ENCODE measurements around the gene MEIS3. TPM values are rescaled to one million over a fixed set of nuclear protein-coding genes. Genes with fewer than 3 reads are reported as not detected.

MEIS3 gene
- total RNA-seq, 1 donor from 2014 or later: 11.3 TPM

GRCh38 chr19:47429140-47429793 lies 9.9 kb upstream of the MEIS3 start:
- no peak for DNase-seq (ENCODE audit: low read depth)
- no peaks in the 10 kb centered on the region for H3K27me3 ChIP-seq (ENCODE audit: control insufficient read depth, insufficient read depth, low read length)
- FAIRE-seq: no peak

GRCh38 chr19:47428177-47428894 lies 9.0 kb upstream of the MEIS3 start:
- Histone ChIP-seq H3K36me3 (ENCODE audit: control insufficient read depth, insufficient read depth, low read length) (no peaks in the 10 kb centered on the region), H3K4me3 (ENCODE audit: low read depth, low read length) (no peak overlapping the region), H3K27me3 (ENCODE audit: control insufficient read depth, insufficient read depth, low read length) (peaks cover 6% of the 10 kb centered on the region)
- peak; percentile 88 for FAIRE-seq
- TF ChIP-seq CTCF (IDR thresholded peaks at IDR 0.05; ENCODE audit: insufficient read depth, low read length, severe bottlenecking): no peak
- peak; percentile 99 for DNase-seq (ENCODE audit: low read depth)

More at GRCh38 chr19:47429140-47429793, 9.9 kb upstream of the MEIS3 start:
- H3K4me3 ChIP-seq (ENCODE audit: low read depth, low read length): no peak overlapping the region
- TF ChIP-seq CTCF (IDR thresholded peaks at IDR 0.05; ENCODE audit: insufficient read depth, low read length, severe bottlenecking): no peak
- H3K36me3 ChIP-seq (ENCODE audit: control insufficient read depth, insufficient read depth, low read length): no peaks in the 10 kb centered on the region

- no peaks in the 10 kb centered on the region for H3K36me3 ChIP-seq (ENCODE audit: control insufficient read depth, insufficient read depth, low read length)
- no peak for FAIRE-seq
- TF ChIP-seq CTCF (IDR thresholded peaks at IDR 0.05; ENCODE audit: insufficient read depth, low read length, severe bottlenecking): peak; percentile 97
- DNase-seq (ENCODE audit: low read depth): peak; percentile 44
- no peak overlapping the region for H3K4me3 ChIP-seq (ENCODE audit: low read depth, low read length)
- H3K27me3 ChIP-seq (ENCODE audit: control insufficient read depth, insufficient read depth, low read length): peaks cover 12% of the 10 kb centered on the region
These were observed 8.2 kb upstream of the MEIS3 start for GRCh38 chr19:47427241-47428176.

- no peak for TF ChIP-seq CTCF (IDR thresholded peaks at IDR 0.05; ENCODE audit: insufficient read depth, low read length, severe bottlenecking)
- FAIRE-seq: no peak
These were observed 4.0 kb upstream of the MEIS3 start for GRCh38 chr19:47423203-47423882.

GRCh38 chr19:47422417-47423163 lies 3.3 kb upstream of the MEIS3 start:
- no peak for TF ChIP-seq CTCF (IDR thresholded peaks at IDR 0.05; ENCODE audit: insufficient read depth, low read length, severe bottlenecking)
- H3K4me3 ChIP-seq (ENCODE audit: low read depth, low read length): no peak overlapping the region
- no peak for DNase-seq (ENCODE audit: low read depth)
- FAIRE-seq: no peak
- H3K27me3 ChIP-seq (ENCODE audit: control insufficient read depth, insufficient read depth, low read length): peaks cover 44% of the 10 kb centered on the region
- H3K36me3 ChIP-seq (ENCODE audit: control insufficient read depth, insufficient read depth, low read length): no peaks in the 10 kb centered on the region

More at GRCh38 chr19:47423203-47423882, 4.0 kb upstream of the MEIS3 start:
- Histone ChIP-seq H3K4me3 (ENCODE audit: low read depth, low read length) (no peak overlapping the region), H3K27me3 (ENCODE audit: control insufficient read depth, insufficient read depth, low read length) (peaks cover 38% of the 10 kb centered on the region), H3K36me3 (ENCODE audit: control insufficient read depth, insufficient read depth, low read length) (no peaks in the 10 kb centered on the region)
- no peak for DNase-seq (ENCODE audit: low read depth)

Data from bronchial epithelial cell (primary cell).